HL-60 (cell line): ENCODE results near the gene PRMT5.

ENCODE experiments used
- DNase-seq, 2 experiments: peaks; one replicate each; pipeline ENCODE4 v3.0.0-alpha.2; 2010 to 2020; ENCODE audit warnings: low read depth in 1 of 2, low spot score in 1 of 2
- H3K27ac ChIP-seq: fragments of 250-450 bp; sonication (Bioruptor Pico); replicated peaks from 2 replicates; pipeline ENCODE4 v1.5.1; 2020; ENCODE audit warnings: mild to moderate bottlenecking, moderate library complexity
- H3K27me3 ChIP-seq: fragments of 250-450 bp; sonication (Bioruptor Pico); 2 replicates; pipeline ENCODE4 v1.5.1; 2021; ENCODE audit warnings: mild to moderate bottlenecking, moderate library complexity; ENCODE audit not compliant: insufficient read depth, poor library complexity, severe bottlenecking
- H3K4me3 ChIP-seq: replicated peaks from 2 replicates; pipeline ENCODE4 v1.5.1; 2011; ENCODE audit warnings: mild to moderate bottlenecking, control low read depth, low read length; ENCODE audit not compliant: insufficient read depth
- GABPA ChIP-seq: IDR thresholded peaks from 2 replicates; pipeline ENCODE4 v1.6.1; 2012; ENCODE audit warnings: low read depth
- POLR2AphosphoS5 ChIP-seq: IDR thresholded peaks from 2 replicates; pipeline ENCODE4 v1.6.1; 2012; ENCODE audit warnings: low read depth
- SPI1 ChIP-seq: IDR thresholded peaks from 2 replicates; pipeline ENCODE4 v1.6.1; 2012; ENCODE audit warnings: low read depth, mild to moderate bottlenecking, borderline replicate concordance
- TF ChIP-seq, protein P1 (sequence below): IDR thresholded peaks from 2 replicates; pipeline ENCODE4 v1.6.1; 2012; ENCODE audit warnings: low read depth; ENCODE audit not compliant: insufficient replicate concordance
- TF ChIP-seq, protein P2 (sequence below): IDR thresholded peaks from one replicate; pipeline ENCODE4 v1.5.1; 2011; ENCODE audit warnings: low read length, control low read depth, inconsistent platforms; ENCODE audit not compliant: insufficient read depth

PRMT5 gene

GRCh38 chr14:22977434-22977683 is 48.2 kb upstream of the PRMT5 start:
- Histone ChIP-seq H3K27ac (no peak overlapping the region), H3K27me3 (peaks cover 11% of the 10 kb centered on the region), H3K4me3 (no peak overlapping the region)
- no peak for DNase-seq
- TF ChIP-seq, protein P1, sequence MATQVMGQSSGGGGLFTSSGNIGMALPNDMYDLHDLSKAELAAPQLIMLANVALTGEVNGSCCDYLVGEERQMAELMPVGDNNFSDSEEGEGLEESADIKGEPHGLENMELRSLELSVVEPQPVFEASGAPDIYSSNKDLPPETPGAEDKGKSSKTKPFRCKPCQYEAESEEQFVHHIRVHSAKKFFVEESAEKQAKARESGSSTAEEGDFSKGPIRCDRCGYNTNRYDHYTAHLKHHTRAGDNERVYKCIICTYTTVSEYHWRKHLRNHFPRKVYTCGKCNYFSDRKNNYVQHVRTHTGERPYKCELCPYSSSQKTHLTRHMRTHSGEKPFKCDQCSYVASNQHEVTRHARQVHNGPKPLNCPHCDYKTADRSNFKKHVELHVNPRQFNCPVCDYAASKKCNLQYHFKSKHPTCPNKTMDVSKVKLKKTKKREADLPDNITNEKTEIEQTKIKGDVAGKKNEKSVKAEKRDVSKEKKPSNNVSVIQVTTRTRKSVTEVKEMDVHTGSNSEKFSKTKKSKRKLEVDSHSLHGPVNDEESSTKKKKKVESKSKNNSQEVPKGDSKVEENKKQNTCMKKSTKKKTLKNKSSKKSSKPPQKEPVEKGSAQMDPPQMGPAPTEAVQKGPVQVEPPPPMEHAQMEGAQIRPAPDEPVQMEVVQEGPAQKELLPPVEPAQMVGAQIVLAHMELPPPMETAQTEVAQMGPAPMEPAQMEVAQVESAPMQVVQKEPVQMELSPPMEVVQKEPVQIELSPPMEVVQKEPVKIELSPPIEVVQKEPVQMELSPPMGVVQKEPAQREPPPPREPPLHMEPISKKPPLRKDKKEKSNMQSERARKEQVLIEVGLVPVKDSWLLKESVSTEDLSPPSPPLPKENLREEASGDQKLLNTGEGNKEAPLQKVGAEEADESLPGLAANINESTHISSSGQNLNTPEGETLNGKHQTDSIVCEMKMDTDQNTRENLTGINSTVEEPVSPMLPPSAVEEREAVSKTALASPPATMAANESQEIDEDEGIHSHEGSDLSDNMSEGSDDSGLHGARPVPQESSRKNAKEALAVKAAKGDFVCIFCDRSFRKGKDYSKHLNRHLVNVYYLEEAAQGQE: no peak
- TF ChIP-seq SPI1 (no peak), GABPA (no peak), POLR2AphosphoS5 (no peak)
- TF ChIP-seq, protein P2, sequence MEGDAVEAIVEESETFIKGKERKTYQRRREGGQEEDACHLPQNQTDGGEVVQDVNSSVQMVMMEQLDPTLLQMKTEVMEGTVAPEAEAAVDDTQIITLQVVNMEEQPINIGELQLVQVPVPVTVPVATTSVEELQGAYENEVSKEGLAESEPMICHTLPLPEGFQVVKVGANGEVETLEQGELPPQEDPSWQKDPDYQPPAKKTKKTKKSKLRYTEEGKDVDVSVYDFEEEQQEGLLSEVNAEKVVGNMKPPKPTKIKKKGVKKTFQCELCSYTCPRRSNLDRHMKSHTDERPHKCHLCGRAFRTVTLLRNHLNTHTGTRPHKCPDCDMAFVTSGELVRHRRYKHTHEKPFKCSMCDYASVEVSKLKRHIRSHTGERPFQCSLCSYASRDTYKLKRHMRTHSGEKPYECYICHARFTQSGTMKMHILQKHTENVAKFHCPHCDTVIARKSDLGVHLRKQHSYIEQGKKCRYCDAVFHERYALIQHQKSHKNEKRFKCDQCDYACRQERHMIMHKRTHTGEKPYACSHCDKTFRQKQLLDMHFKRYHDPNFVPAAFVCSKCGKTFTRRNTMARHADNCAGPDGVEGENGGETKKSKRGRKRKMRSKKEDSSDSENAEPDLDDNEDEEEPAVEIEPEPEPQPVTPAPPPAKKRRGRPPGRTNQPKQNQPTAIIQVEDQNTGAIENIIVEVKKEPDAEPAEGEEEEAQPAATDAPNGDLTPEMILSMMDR: no peak

GRCh38 chr14:22976620-22977433 is 47.7 kb upstream of the PRMT5 start:
- Histone ChIP-seq H3K27ac (no peak overlapping the region), H3K27me3 (peaks cover 8% of the 10 kb centered on the region), H3K4me3 (no peak overlapping the region)
- peak in 1 of 2 experiments; percentile 50 for DNase-seq
- TF ChIP-seq POLR2AphosphoS5 (no peak), SPI1 (no peak), GABPA (no peak)
- TF ChIP-seq, protein P1: no peak
- TF ChIP-seq, protein P2: no peak

GRCh38 chr14:22974530-22975313 is 45.5 kb upstream of the PRMT5 start:
- TF ChIP-seq, protein P2: no peak
- no peak for TF ChIP-seq GABPA
- DNase-seq: no peak
- no peak overlapping the region for H3K4me3 ChIP-seq
- no peak overlapping the region for H3K27ac ChIP-seq
- H3K27me3 ChIP-seq: no peaks in the 10 kb centered on the region
